Measurements from ENCODE around the gene CCDC27.

DNA sequence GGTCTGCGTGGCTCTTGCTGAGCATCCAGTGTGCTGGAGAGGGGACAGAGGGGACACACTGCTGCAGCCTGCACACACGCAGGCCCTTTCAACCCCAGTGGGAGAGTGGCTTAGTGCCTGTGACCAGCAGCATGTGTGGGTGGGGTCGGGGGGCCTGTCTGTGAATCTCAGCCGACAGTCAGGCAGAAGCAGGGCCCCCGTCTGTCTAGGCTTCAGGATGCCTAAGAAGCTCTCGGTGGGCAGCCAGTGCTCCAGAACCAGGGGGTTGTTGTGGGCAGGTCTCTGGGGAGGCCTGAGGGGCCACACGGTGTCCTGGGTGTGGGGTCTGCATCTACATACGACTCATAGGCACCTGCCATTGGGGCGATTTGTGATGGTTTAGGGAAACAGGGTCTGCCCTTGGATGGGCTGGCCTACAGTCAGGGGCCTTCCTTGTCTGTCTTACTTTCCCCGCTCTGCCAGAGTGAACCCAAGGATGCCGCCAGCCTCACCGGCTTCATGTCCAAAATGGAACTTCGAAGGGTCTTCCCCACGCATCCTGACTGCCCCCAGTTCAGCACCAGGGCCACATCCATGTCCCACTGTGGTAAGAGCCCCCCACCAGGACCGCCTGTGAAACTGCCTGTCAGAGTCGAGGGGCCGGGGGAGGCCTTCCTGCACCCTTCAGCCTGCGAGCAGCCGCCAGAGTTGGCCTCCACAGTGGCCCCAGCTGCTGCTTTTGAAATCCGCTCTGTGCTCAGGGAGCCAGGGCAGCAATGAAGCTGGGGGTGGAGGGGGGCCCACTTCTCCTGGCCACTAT is 1.6 kb downstream of the CCDC27 start:
- TF ChIP-seq POLR2A (IDR thresholded peaks at IDR 0.05) (no peak), POLR2AphosphoS5 (IDR thresholded peaks at IDR 0.05) (no peak), EP300 (IDR thresholded peaks at IDR 0.05) (no peak)
- TF ChIP-seq, protein P1, sequence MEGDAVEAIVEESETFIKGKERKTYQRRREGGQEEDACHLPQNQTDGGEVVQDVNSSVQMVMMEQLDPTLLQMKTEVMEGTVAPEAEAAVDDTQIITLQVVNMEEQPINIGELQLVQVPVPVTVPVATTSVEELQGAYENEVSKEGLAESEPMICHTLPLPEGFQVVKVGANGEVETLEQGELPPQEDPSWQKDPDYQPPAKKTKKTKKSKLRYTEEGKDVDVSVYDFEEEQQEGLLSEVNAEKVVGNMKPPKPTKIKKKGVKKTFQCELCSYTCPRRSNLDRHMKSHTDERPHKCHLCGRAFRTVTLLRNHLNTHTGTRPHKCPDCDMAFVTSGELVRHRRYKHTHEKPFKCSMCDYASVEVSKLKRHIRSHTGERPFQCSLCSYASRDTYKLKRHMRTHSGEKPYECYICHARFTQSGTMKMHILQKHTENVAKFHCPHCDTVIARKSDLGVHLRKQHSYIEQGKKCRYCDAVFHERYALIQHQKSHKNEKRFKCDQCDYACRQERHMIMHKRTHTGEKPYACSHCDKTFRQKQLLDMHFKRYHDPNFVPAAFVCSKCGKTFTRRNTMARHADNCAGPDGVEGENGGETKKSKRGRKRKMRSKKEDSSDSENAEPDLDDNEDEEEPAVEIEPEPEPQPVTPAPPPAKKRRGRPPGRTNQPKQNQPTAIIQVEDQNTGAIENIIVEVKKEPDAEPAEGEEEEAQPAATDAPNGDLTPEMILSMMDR (IDR thresholded peaks at IDR 0.05) = no peak

All from sigmoid colon (tissue), 4 donors.